Fibroblast of mammary gland (primary cell): ENCODE measurements around the gene SNX15.
A peak's percentile ranks its signal among the peaks of the same experiment; 100 is the strongest.

ENCODE experiments used
- DNase-seq: peaks from one replicate; pipeline ENCODE4 v3.0.0-alpha.2; 2010; ENCODE audit warnings: low read depth
- H3K4me3 ChIP-seq: 2 replicates; pipeline ENCODE4 v1.5.1; 2011; ENCODE audit warnings: low read depth, mild to moderate bottlenecking, low read length, moderate library complexity; ENCODE audit not compliant: control insufficient read depth
- CTCF ChIP-seq: conservative IDR thresholded peaks from 2 replicates; pipeline ENCODE4 v1.5.1; 2011; ENCODE audit warnings: low read depth, low read length, inconsistent platforms; ENCODE audit not compliant: control insufficient read depth, insufficient read depth

SNX15 gene

GRCh38 chr11:65034423-65034822, 7.2 kb downstream of the SNX15 start:
- no peak overlapping the region for H3K4me3 ChIP-seq
- TF ChIP-seq CTCF, result no peak
- no peak for DNase-seq

- DNase-seq, result no peak
- TF ChIP-seq CTCF, result no peak
These were observed 8.3 kb downstream of the SNX15 start for GRCh38 chr11:65035579-65035978.

GRCh38 chr11:65036931-65037330, 9.7 kb downstream of the SNX15 start:
- H3K4me3 ChIP-seq, result no peak overlapping the region
- TF ChIP-seq CTCF, result no peak

More at GRCh38 chr11:65035579-65035978, 8.3 kb downstream of the SNX15 start:
- H3K4me3 ChIP-seq, result no peak overlapping the region

GRCh38 chr11:65040520-65040846, 13.2 kb downstream of the SNX15 start:
- no peak for DNase-seq
- peak overlapping the region; percentile 65 for H3K4me3 ChIP-seq
- TF ChIP-seq CTCF, result no peak

More at GRCh38 chr11:65036931-65037330, 9.7 kb downstream of the SNX15 start:
- no peak for DNase-seq

GRCh38 chr11:65040847-65041622, 13.8 kb downstream of the SNX15 start, which contains the start of gene SAC3D1:
TSS of gene SAC3D1 (plus strand) at chr11:65041210. CDS start at chr11:65041293, 83 bp downstream.
- peak within 1 kb of the TSS; percentile 65 for H3K4me3 ChIP-seq
- TF ChIP-seq CTCF, result no peak
- DNase-seq, result peak; percentile 96

- no peak overlapping the region for H3K4me3 ChIP-seq
- TF ChIP-seq CTCF, result no peak
- no peak for DNase-seq
These were observed 15.7 kb downstream of the SNX15 start for GRCh38 chr11:65042891-65043290.
